Sigmoid colon (tissue), 7 donors: ENCODE results near the gene UBE2N. TPM values are rescaled to one million over a fixed set of nuclear protein-coding genes. Genes with fewer than 3 reads are reported as not detected.

Source experiments
- DNase-seq: peaks from one replicate; pipeline ENCODE4 v3.0.0-alpha.2; 2019
- H3K27ac ChIP-seq, 4 donors: fragments of 200-600 bp; sonication (generic); one replicate each; pipeline ENCODE4 v1.5.1; 2016 to 2019; ENCODE audit warnings: mild to moderate bottlenecking in 1 of 4
- H3K27me3 ChIP-seq, 3 donors: fragments of 200-600 bp; sonication (generic); one replicate each; pipeline ENCODE4 v1.5.1; 2019; ENCODE audit warnings: mild to moderate bottlenecking in 1 of 3
- H3K36me3 ChIP-seq, 4 donors: fragments of 200-600 bp; sonication (generic); one replicate each; pipeline ENCODE4 v1.5.1; 2016 to 2019
- H3K4me1 ChIP-seq, 4 donors: fragments of 200-600 bp; sonication (generic); one replicate each; pipeline ENCODE4 v1.5.1; 2017 to 2019
- H3K4me3 ChIP-seq, 4 donors: fragments of 200-600 bp; sonication (generic); one replicate each; pipeline ENCODE4 v1.5.1; 2017 to 2019; ENCODE audit warnings: mild to moderate bottlenecking in 2 of 4, moderate library complexity in 1 of 4
- H3K9me3 ChIP-seq, 4 donors: fragments of 200-600 bp in 3 of 4; sonication (generic) in 3 of 4; one replicate each; pipeline versions ENCODE4 v1.5.1 to v1.6.1; 2013 to 2019
- CTCF ChIP-seq, 4 experiments: fragments of 450-650 bp in 3 of 4; fragments of 200-600 bp in 1 of 4; IDR thresholded peaks; one replicate each; pipeline ENCODE4 v1.5.1; 2016 to 2019; ENCODE audit warnings: antibody characterized with exemption in 4 of 4, mild to moderate bottlenecking in 3 of 4, moderate library complexity in 2 of 4
- EP300 ChIP-seq, 4 donors: sonication (generic); formaldehyde crosslinking; IDR thresholded peaks; one replicate each; pipeline ENCODE4 v1.6.1; 2017; ENCODE audit warnings: antibody characterized with exemption in 4 of 4
- POLR2A ChIP-seq, 2 donors: fragments of 450-650 bp; IDR thresholded peaks; one replicate each; pipeline ENCODE4 v1.6.1; 2016; ENCODE audit warnings: antibody characterized with exemption in 2 of 2, mild to moderate bottlenecking in 2 of 2, moderate library complexity in 2 of 2
- POLR2AphosphoS5 ChIP-seq, 4 donors: sonication (generic); formaldehyde crosslinking; IDR thresholded peaks; one replicate each; pipeline ENCODE4 v1.6.1; 2017; ENCODE audit warnings: antibody characterized with exemption in 4 of 4
- WGBS, 2 donors: extraction: QIAGEN DNeasy Blood & Tissue Kit; methylation state at CpG; one replicate each; pipeline ENCODE4 v1.1.7; 2013; 5-methylcytosine and 5-hydroxymethylcytosine counted together
- intact Hi-C: fragments of 100-400 bp; cut with DNase I; formaldehyde crosslinking; loops from one replicate; pipeline ENCODE4 v1.15.1; 2023
- polyA plus RNA-seq, 3 donors: library from polyadenylated mRNA; stranded (reverse); fragments of 200-250 nt; gene quantifications; one replicate each; pipeline ENCODE4 v1.2.3, GENCODE V29; 2013
- total RNA-seq, 4 donors: library from RNA; depleted of rRNA; stranded (reverse); fragments of >200 nt; gene quantifications; one replicate each; pipeline ENCODE4 v1.1.0, GENCODE V29; 2016
- donor health status: healthy with polysubstance abuse.
- donor health status: Bipolar disorder and iron deficiency.
- donor health status: healthy.

UBE2N gene
- total and polyA plus RNA-seq, 7 donors: 23.0 to 102 (median 28.0) TPM

- Histone ChIP-seq H3K4me3 (no peak overlapping the region), H3K36me3 (no peaks in the 10 kb centered on the region), H3K4me1 (no peaks in the 10 kb centered on the region), H3K9me3 (no peaks in the 10 kb centered on the region), H3K27ac (no peak overlapping the region), H3K27me3 (no peaks in the 10 kb centered on the region)
- no peak for DNase-seq
- intact Hi-C loops: no loop called here
- TF ChIP-seq POLR2AphosphoS5 (IDR thresholded peaks at IDR 0.05) (no peak), POLR2A (IDR thresholded peaks at IDR 0.05) (no peak), CTCF (IDR thresholded peaks at IDR 0.05) (no peak), EP300 (IDR thresholded peaks at IDR 0.05) (no peak)
- 77 to 78% methylated on average over 2 of the region's 2 CpGs for WGBS, 2 donors
These were observed 14.3 kb upstream of the UBE2N start for GRCh38 chr12:93456077-93456476.

- intact Hi-C loops: no loop called here
- Histone ChIP-seq H3K27ac (no peak overlapping the region), H3K4me3 (no peak overlapping the region), H3K36me3 (no peaks in the 10 kb centered on the region), H3K27me3 (no peaks in the 10 kb centered on the region), H3K4me1 (no peaks in the 10 kb centered on the region), H3K9me3 (no peaks in the 10 kb centered on the region)
- 91% methylated on average over 5 of the region's 5 CpGs for WGBS, 2 donors
- DNase-seq: no peak
- TF ChIP-seq EP300 (IDR thresholded peaks at IDR 0.05) (no peak), POLR2A (IDR thresholded peaks at IDR 0.05) (no peak), POLR2AphosphoS5 (IDR thresholded peaks at IDR 0.05) (no peak), CTCF (IDR thresholded peaks at IDR 0.05) (no peak)
These were observed 11.9 kb upstream of the UBE2N start for GRCh38 chr12:93453633-93454032.

- no peaks in the 10 kb centered on the region for H3K9me3 ChIP-seq
- H3K36me3 ChIP-seq: no peaks in the 10 kb centered on the region
- no peaks in the 10 kb centered on the region for H3K4me1 ChIP-seq
- TF ChIP-seq POLR2AphosphoS5 (IDR thresholded peaks at IDR 0.05) (no peak), EP300 (IDR thresholded peaks at IDR 0.05) (no peak), CTCF (IDR thresholded peaks at IDR 0.05) (no peak), POLR2A (IDR thresholded peaks at IDR 0.05) (no peak)
- intact Hi-C loops: no loop called here
- no peak overlapping the region for H3K27ac ChIP-seq
- WGBS, 2 donors: 51 to 72% methylated on average over 3 of the region's 3 CpGs
- H3K4me3 ChIP-seq: no peak overlapping the region
- DNase-seq: no peak
- no peaks in the 10 kb centered on the region for H3K27me3 ChIP-seq
These were observed 9.8 kb upstream of the UBE2N start for GRCh38 chr12:93451423-93452158.

GRCh38 chr12:93449277-93449676 is 7.5 kb upstream of the UBE2N start:
- no peak for DNase-seq
- H3K4me1 ChIP-seq: no peaks in the 10 kb centered on the region
- no peak overlapping the region for H3K4me3 ChIP-seq
- no peaks in the 10 kb centered on the region for H3K27me3 ChIP-seq
- intact Hi-C loops: loop anchor here (10.0 kb wide), 1 partner anchor 316 kb away; no protein-coding TSS in a partner anchor
- no peak overlapping the region for H3K27ac ChIP-seq
- WGBS, 2 donors: 56 to 73% methylated on average over 1 of the region's 1 CpG
- no peaks in the 10 kb centered on the region for H3K9me3 ChIP-seq
- H3K36me3 ChIP-seq: no peaks in the 10 kb centered on the region
- TF ChIP-seq EP300 (IDR thresholded peaks at IDR 0.05): no peak
- no peak for TF ChIP-seq POLR2A (IDR thresholded peaks at IDR 0.05)
- TF ChIP-seq CTCF (IDR thresholded peaks at IDR 0.05): no peak
- no peak for TF ChIP-seq POLR2AphosphoS5 (IDR thresholded peaks at IDR 0.05)
